ENCODE data around the gene RARS2.

Gene RARS2

DNA sequence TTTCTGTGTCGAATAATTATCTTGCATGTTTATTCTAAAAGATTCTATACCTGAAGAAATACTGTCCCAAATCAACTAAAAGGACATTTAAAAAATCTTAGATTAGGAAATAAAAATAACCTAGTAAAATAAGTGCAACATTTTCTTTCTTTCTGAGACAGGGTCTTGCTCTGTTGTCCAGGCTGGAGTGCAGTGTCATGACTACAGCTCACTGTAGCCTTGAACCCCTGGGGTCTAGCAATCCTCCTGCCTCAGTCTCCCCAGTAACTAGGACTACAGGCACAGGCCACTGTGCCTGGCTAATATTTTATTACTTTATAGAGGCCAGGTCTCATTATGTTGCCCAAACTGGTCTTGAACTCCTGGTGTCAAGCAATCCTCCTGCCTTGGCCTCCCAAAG lies 48.7 kb downstream of the RARS2 start:
- no peaks in the 10 kb centered on the region for H3K27me3 ChIP-seq (ENCODE audit: insufficient read depth, low read depth)
- H3K4me2 ChIP-seq, result no peak overlapping the region
- no peaks in the 10 kb centered on the region for H4K20me1 ChIP-seq (ENCODE audit: insufficient read depth)
- no peak overlapping the region for H3K9ac ChIP-seq
- TF ChIP-seq, protein P1, sequence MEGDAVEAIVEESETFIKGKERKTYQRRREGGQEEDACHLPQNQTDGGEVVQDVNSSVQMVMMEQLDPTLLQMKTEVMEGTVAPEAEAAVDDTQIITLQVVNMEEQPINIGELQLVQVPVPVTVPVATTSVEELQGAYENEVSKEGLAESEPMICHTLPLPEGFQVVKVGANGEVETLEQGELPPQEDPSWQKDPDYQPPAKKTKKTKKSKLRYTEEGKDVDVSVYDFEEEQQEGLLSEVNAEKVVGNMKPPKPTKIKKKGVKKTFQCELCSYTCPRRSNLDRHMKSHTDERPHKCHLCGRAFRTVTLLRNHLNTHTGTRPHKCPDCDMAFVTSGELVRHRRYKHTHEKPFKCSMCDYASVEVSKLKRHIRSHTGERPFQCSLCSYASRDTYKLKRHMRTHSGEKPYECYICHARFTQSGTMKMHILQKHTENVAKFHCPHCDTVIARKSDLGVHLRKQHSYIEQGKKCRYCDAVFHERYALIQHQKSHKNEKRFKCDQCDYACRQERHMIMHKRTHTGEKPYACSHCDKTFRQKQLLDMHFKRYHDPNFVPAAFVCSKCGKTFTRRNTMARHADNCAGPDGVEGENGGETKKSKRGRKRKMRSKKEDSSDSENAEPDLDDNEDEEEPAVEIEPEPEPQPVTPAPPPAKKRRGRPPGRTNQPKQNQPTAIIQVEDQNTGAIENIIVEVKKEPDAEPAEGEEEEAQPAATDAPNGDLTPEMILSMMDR (conservative IDR thresholded peaks at IDR 0.05; ENCODE audit: low read depth, low read length), result no peak
- H3K4me3 ChIP-seq (IDR thresholded peaks at IDR 0.05; ENCODE audit: insufficient read depth, low read depth, low read length), result no peak overlapping the region
- no peaks in the 10 kb centered on the region for H3K79me2 ChIP-seq (ENCODE audit: insufficient read depth, low read depth)
- peaks cover 32% of the 10 kb centered on the region for H3K4me1 ChIP-seq (ENCODE audit: low read depth, poor library complexity, severe bottlenecking)
- H3K36me3 ChIP-seq (ENCODE audit: insufficient read depth), result no peaks in the 10 kb centered on the region
- H3K27ac ChIP-seq, result no peak overlapping the region
- H2AFZ ChIP-seq (ENCODE audit: low read depth), result no peak overlapping the region

DNA sequence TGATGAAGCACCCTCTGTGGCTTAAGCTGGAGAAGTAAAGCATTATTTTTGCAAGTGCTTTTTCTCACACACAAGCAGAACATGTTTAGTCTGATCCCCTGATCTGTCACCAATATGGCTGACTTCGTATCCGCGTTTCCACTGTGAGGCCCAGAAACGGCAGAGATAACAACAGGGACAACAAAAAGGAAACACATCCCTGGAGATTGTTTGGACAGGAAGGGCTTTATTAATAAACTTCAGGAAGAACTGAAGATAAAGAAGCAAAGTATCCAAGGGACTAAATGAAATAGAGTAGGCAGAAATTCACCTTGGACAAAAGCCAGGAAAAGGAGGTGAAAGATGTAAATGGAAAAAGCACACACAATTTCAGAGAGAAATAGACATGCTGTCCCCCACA lies 49.2 kb downstream of the RARS2 start:
- no peak overlapping the region for H3K9ac ChIP-seq
- H3K36me3 ChIP-seq (ENCODE audit: insufficient read depth), result no peaks in the 10 kb centered on the region
- no peak overlapping the region for H3K27ac ChIP-seq
- H3K27me3 ChIP-seq (ENCODE audit: insufficient read depth, low read depth), result no peaks in the 10 kb centered on the region
- H3K4me2 ChIP-seq, result no peak overlapping the region
- TF ChIP-seq, protein P1 (conservative IDR thresholded peaks at IDR 0.05; ENCODE audit: low read depth, low read length), result no peak
- no peak overlapping the region for H3K4me3 ChIP-seq (IDR thresholded peaks at IDR 0.05; ENCODE audit: insufficient read depth, low read depth, low read length)
- peaks cover 27% of the 10 kb centered on the region for H3K4me1 ChIP-seq (ENCODE audit: low read depth, poor library complexity, severe bottlenecking)
- no peaks in the 10 kb centered on the region for H4K20me1 ChIP-seq (ENCODE audit: insufficient read depth)
- no peak overlapping the region for H2AFZ ChIP-seq (ENCODE audit: low read depth)
- no peaks in the 10 kb centered on the region for H3K79me2 ChIP-seq (ENCODE audit: insufficient read depth, low read depth)

DNA sequence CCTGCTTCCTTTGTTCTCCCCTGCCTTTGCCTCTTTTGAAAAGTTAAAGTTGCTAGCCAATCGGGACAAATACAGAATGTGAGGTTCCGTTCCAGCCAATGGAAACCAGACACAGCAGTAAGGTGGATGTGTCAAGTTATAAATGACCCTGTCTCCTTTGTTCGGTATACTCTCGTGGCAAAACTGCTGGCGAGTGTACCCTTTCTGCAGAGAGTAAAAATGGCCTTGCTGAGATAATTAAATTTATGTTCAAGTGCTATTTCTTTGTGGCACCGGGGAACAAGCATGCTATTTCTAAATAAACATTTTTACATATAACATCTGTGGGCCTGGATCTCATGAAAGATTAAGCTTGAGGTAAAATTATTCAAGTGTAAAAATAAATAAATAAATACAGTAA lies 50.2 kb downstream of the RARS2 start:
- H4K20me1 ChIP-seq (ENCODE audit: insufficient read depth), result no peaks in the 10 kb centered on the region
- H3K4me1 ChIP-seq (ENCODE audit: low read depth, poor library complexity, severe bottlenecking), result peaks cover 18% of the 10 kb centered on the region
- no peak overlapping the region for H3K27ac ChIP-seq
- no peak overlapping the region for H3K9ac ChIP-seq
- TF ChIP-seq, protein P1 (conservative IDR thresholded peaks at IDR 0.05; ENCODE audit: low read depth, low read length), result no peak
- H2AFZ ChIP-seq (ENCODE audit: low read depth), result no peak overlapping the region
- no peaks in the 10 kb centered on the region for H3K36me3 ChIP-seq (ENCODE audit: insufficient read depth)
- H3K27me3 ChIP-seq (ENCODE audit: insufficient read depth, low read depth), result no peaks in the 10 kb centered on the region
- no peaks in the 10 kb centered on the region for H3K79me2 ChIP-seq (ENCODE audit: insufficient read depth, low read depth)
- H3K4me2 ChIP-seq, result no peak overlapping the region
- H3K4me3 ChIP-seq (IDR thresholded peaks at IDR 0.05; ENCODE audit: insufficient read depth, low read depth, low read length), result no peak overlapping the region

DNA sequence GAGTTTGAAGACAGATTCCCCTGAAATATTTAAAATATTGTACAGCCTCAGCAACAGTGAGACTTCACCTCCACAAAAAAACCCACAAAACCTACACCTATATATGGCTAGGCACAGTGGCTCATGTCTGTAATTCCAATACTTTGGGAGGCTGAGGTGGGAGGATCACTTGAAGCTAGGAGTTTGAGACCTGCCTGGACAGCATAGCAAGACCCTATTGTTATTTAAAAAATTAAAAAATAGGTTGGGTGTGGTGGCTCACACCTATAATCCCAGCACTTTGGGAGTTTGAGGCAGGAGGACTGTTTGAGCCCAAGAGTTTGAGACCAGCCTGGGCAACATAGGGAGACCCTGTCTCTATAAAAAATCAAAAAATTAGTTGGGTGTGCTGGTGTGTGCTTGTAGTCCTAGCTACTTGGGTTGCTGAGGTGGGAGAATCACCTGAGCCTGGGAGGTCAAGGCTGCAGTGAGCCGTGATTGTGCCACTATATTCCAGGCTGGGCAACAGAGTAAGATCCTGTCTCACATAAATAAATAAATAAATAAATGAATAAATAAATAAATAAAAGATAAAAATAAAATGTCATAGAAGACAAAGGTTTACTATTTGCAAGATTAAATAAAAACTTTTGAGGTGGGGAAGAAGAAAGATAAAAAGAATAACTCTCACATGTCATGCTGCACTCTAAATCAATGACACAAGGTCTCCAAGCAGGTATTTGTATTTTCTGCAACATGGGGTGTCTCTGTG lies 51.1 kb downstream of the RARS2 start:
- Histone ChIP-seq H3K4me3 (IDR thresholded peaks at IDR 0.05; ENCODE audit: insufficient read depth, low read depth, low read length) (no peak overlapping the region), H3K9ac (no peak overlapping the region), H4K20me1 (ENCODE audit: insufficient read depth) (no peaks in the 10 kb centered on the region), H2AFZ (ENCODE audit: low read depth) (no peak overlapping the region), H3K79me2 (ENCODE audit: insufficient read depth, low read depth) (no peaks in the 10 kb centered on the region), H3K36me3 (ENCODE audit: insufficient read depth) (no peaks in the 10 kb centered on the region), H3K4me1 (ENCODE audit: low read depth, poor library complexity, severe bottlenecking) (peaks cover 9% of the 10 kb centered on the region), H3K4me2 (no peak overlapping the region), H3K27me3 (ENCODE audit: insufficient read depth, low read depth) (no peaks in the 10 kb centered on the region), H3K27ac (no peak overlapping the region)
- TF ChIP-seq, protein P1 (conservative IDR thresholded peaks at IDR 0.05; ENCODE audit: low read depth, low read length), result no peak
